Right atrium auricular region (tissue), 2 donors: Measurements from ENCODE around the gene FAM241B. TPM values are rescaled to one million over a fixed set of nuclear protein-coding genes. Genes with fewer than 3 reads are reported as not detected.
A peak's percentile ranks its signal among the peaks of the same experiment; 100 is the strongest.

Experiments
- DNase-seq: peaks from one replicate; pipeline ENCODE4 v3.0.0-alpha.2; 2019; ENCODE audit warnings: low spot score
- H3K27ac ChIP-seq, 2 donors: fragments of 200-600 bp; sonication (generic); 1 replicate in 1 of 2; 2 replicates in 1 of 2; pipeline ENCODE4 v1.5.1; 2016 to 2019
- H3K27me3 ChIP-seq, 2 donors: fragments of 200-600 bp; sonication (generic); one replicate each; pipeline versions ENCODE4 v1.5.1 to v1.6.0; 2017 to 2019
- H3K36me3 ChIP-seq: fragments of 200-600 bp; sonication (generic); one replicate; pipeline ENCODE4 v1.5.1; 2016
- H3K4me1 ChIP-seq, 2 donors: fragments of 200-600 bp; sonication (generic); one replicate each; pipeline versions ENCODE4 v1.5.1 to v1.6.0; 2017 to 2019
- H3K4me3 ChIP-seq, 2 donors: fragments of 200-600 bp; sonication (generic); 1 replicate in 1 of 2; 2 replicates in 1 of 2; pipeline ENCODE4 v1.5.1; 2017 to 2019; ENCODE audit warnings: mild to moderate bottlenecking in 1 of 2, moderate library complexity in 1 of 2
- H3K9me3 ChIP-seq, 2 donors: fragments of 200-600 bp; sonication (generic); one replicate each; pipeline ENCODE4 v1.5.1; 2019
- total RNA-seq, 2 donors: library from RNA; depleted of rRNA; stranded (reverse); fragments of >200 nt; gene quantifications; one replicate each; pipeline ENCODE4 v1.1.0, GENCODE V29; 2016
- TF ChIP-seq, protein P1 (sequence below), 2 donors: fragments of 200-600 bp; sonication (generic); IDR thresholded peaks; one replicate each; pipeline ENCODE4 v1.5.1; 2019; ENCODE audit warnings: antibody characterized with exemption in 2 of 2

FAM241B gene
- total RNA-seq, 2 donors from 2014 or later = 2.1 to 3.5 TPM

DNA sequence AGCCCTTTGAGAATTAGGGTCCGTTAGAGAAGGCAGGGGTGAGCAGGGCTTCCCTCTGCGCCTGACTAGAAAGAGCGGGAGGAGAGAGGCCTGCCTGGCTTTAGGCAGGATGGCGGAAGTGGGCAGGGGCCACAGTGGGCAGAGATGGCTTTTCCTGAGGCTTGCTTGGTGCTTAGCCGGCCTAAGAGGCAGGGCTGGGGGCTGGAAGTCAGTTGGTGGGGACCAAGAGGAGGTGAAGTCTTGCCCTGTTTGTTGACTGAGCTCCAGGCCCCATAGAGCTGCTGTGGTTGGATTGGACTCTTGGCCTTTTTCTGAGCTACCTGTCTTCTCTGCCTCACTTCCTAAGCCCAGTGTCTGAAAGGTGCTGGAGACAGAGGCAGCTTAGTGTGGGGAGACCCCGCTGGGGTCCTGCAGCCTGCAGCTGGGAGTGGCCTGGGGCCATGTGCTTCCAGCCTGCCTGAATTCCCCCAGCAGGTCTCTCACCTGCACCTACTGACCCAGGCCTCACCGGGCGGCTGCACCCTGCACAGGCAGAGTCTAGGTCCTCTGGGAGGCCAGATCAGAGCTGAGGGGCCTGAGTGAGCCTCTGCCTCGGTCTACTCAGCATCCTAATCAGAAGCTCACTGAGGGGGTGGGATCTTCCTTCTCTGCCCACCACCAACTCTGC is 4.8 kb downstream of the FAM241B start:
- no peak for DNase-seq
- TF ChIP-seq, protein P1, sequence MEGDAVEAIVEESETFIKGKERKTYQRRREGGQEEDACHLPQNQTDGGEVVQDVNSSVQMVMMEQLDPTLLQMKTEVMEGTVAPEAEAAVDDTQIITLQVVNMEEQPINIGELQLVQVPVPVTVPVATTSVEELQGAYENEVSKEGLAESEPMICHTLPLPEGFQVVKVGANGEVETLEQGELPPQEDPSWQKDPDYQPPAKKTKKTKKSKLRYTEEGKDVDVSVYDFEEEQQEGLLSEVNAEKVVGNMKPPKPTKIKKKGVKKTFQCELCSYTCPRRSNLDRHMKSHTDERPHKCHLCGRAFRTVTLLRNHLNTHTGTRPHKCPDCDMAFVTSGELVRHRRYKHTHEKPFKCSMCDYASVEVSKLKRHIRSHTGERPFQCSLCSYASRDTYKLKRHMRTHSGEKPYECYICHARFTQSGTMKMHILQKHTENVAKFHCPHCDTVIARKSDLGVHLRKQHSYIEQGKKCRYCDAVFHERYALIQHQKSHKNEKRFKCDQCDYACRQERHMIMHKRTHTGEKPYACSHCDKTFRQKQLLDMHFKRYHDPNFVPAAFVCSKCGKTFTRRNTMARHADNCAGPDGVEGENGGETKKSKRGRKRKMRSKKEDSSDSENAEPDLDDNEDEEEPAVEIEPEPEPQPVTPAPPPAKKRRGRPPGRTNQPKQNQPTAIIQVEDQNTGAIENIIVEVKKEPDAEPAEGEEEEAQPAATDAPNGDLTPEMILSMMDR (IDR thresholded peaks at IDR 0.05) = no peak
- Histone ChIP-seq H3K36me3 (no peaks in the 10 kb centered on the region), H3K9me3 (no peaks in the 10 kb centered on the region), H3K4me1 (peaks cover 0 to 6% of the 10 kb centered on the region in 2 donors), H3K4me3 (no peak overlapping the region), H3K27ac (no peak overlapping the region), H3K27me3 (no peaks in the 10 kb centered on the region)

GRCh38 chr10:69635428-69636272 is 5.6 kb downstream of the FAM241B start:
- Histone ChIP-seq H3K27ac (no peak overlapping the region), H3K4me1 (peaks cover 0 to under 1% of the 10 kb centered on the region in 2 donors), H3K27me3 (no peaks in the 10 kb centered on the region), H3K4me3 (no peak overlapping the region), H3K36me3 (no peaks in the 10 kb centered on the region), H3K9me3 (no peaks in the 10 kb centered on the region)
- TF ChIP-seq, protein P1 (IDR thresholded peaks at IDR 0.05) = no peak
- DNase-seq = no peak

DNA sequence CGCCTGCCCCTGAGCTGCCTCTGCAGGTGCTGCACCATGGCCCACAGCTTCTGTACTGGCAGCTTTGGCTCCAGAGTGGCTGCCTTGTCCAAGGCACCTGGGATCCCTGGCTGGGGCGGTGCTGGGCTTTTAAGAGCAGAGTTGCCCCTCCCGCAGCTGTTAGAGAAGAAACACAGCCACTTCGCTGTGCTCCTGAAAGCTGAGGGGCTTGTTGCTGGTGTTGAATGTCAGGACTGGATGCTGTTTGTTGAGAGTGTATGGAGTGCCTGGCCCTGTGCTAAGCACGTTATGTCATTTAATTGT is 6.2 kb downstream of the FAM241B start:
- Histone ChIP-seq H3K27me3 (no peaks in the 10 kb centered on the region), H3K9me3 (no peaks in the 10 kb centered on the region), H3K27ac (no peak overlapping the region), H3K4me3 (no peak overlapping the region), H3K36me3 (no peaks in the 10 kb centered on the region), H3K4me1 (no peaks in the 10 kb centered on the region)
- DNase-seq = no peak
- TF ChIP-seq, protein P1 (IDR thresholded peaks at IDR 0.05) = no peak

DNA sequence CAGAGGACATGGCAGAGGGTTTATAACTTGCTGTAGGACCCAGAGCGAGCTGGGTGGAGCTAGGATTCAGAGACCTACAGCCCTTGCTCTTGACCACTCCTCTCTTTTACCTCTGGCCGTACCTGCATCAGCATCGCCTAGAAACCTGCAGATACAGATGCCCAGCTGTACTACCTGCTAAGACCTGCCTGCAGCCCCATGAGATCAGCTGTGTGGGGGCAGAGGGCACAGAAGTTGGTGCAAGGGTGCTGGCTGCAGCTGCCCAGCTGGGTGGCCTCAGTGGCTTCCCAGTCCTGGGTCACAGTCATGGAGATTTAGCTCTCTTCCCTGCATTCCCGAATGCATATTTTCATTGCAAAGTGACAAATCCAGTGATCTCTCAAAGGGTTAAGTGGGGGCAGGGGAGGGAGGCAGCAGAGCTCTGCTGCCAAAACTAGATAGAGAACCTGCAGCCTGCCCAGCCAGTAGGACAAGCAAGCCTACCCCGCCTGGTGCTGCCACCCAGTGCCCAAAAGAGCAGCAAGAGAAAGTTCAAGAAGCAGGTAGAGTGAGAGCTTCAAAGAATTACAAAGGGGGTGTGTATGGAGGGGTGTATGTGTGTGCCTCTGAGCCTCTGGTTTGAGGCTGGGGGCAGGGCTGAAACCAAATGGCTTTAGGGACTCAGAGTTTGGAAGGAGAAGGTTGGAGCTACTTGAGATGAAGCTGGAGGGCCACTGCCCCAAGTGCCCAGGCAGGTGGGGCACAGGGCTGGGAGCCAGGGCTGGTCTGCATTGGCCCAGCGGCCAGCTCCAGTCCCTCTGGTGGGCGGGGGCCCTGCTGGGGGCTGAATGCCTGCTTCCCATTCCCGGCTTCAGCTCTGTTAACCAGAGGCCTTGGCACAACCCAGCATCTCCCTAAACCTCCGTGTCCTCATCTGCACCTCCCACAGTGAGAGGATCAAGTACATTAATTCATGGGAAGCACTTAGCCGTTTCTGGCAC is 6.9 kb downstream of the FAM241B start:
- DNase-seq = no peak
- no peaks in the 10 kb centered on the region for H3K9me3 ChIP-seq
- H3K27me3 ChIP-seq = no peaks in the 10 kb centered on the region
- no peaks in the 10 kb centered on the region for H3K4me1 ChIP-seq
- no peak overlapping the region for H3K4me3 ChIP-seq
- TF ChIP-seq, protein P1 (IDR thresholded peaks at IDR 0.05) = peak in 1 of 2 donors; percentile 40
- no peaks in the 10 kb centered on the region for H3K36me3 ChIP-seq
- no peak overlapping the region for H3K27ac ChIP-seq

GRCh38 chr10:69638642-69639041 is 8.6 kb downstream of the FAM241B start:
- TF ChIP-seq, protein P1 (IDR thresholded peaks at IDR 0.05) = no peak
- Histone ChIP-seq H3K27ac (no peak overlapping the region), H3K4me1 (no peaks in the 10 kb centered on the region), H3K9me3 (no peaks in the 10 kb centered on the region), H3K4me3 (no peak overlapping the region), H3K27me3 (no peaks in the 10 kb centered on the region), H3K36me3 (no peaks in the 10 kb centered on the region)
- no peak for DNase-seq
